Smooth muscle cell (in vitro differentiated cells): ENCODE data around the gene A4GALT. TPM values are rescaled to one million over a fixed set of nuclear protein-coding genes. Genes with fewer than 3 reads are reported as not detected.
"Not testable (repeated sequence)": the region's sequence is repeated elsewhere in the genome, so short reads cannot be mapped to it uniquely, and the experiment has no call there.

Source experiments
- DNase-seq: peaks from one replicate; lab custom pipeline; 2025; ENCODE audit not compliant: unreplicated experiment; lab: John Stamatoyannopoulos, UW
- H2AFZ ChIP-seq: fragments of 200-600 bp; sonication (generic); 2 replicates; pipeline ENCODE4 v1.6.0; 2016; ENCODE audit warnings: antibody characterized with exemption, low read depth, mild to moderate bottlenecking
- H3F3A ChIP-seq: fragments of 200-600 bp; sonication (generic); 2 replicates; pipeline ENCODE4 v1.6.0; 2017; ENCODE audit warnings: antibody characterized with exemption, low read depth
- H3K27ac ChIP-seq: fragments of 200-600 bp; sonication (generic); 2 replicates; pipeline ENCODE4 v1.5.1; 2016; ENCODE audit warnings: low read depth, mild to moderate bottlenecking
- H3K27me3 ChIP-seq: fragments of 200-600 bp; sonication (generic); 2 replicates; pipeline ENCODE4 v1.6.1; 2016; ENCODE audit warnings: low read depth, mild to moderate bottlenecking
- H3K36me3 ChIP-seq: fragments of 200-600 bp; sonication (generic); 2 replicates; pipeline ENCODE4 v1.5.1; 2016; ENCODE audit warnings: low read depth
- H3K4me1 ChIP-seq: fragments of 200-600 bp; sonication (generic); 2 replicates; pipeline ENCODE4 v1.5.1; 2016; ENCODE audit warnings: low read depth
- H3K4me2 ChIP-seq: fragments of 200-600 bp; sonication (generic); 2 replicates; pipeline ENCODE4 v1.6.0; 2016; ENCODE audit warnings: mild to moderate bottlenecking
- H3K4me3 ChIP-seq: fragments of 200-600 bp; sonication (generic); 2 replicates; pipeline ENCODE4 v1.5.1; 2016; ENCODE audit warnings: mild to moderate bottlenecking
- H3K79me2 ChIP-seq: fragments of 200-600 bp; sonication (generic); 2 replicates; pipeline ENCODE4 v1.6.0; 2016; ENCODE audit warnings: low read depth, mild to moderate bottlenecking
- H3K9ac ChIP-seq: fragments of 200-600 bp; sonication (generic); 2 replicates; pipeline ENCODE4 v1.6.0; 2016; ENCODE audit warnings: low read depth
- H3K9me3 ChIP-seq: fragments of 200-600 bp; sonication (generic); replicated peaks from 2 replicates; pipeline ENCODE4 v1.5.1; 2016; ENCODE audit warnings: low read depth
- H4K20me1 ChIP-seq: fragments of 200-600 bp; sonication (generic); 2 replicates; pipeline ENCODE4 v1.6.0; 2016; ENCODE audit warnings: low read depth
- WGBS: methylation state at CpG from one replicate; pipeline ENCODE4 v1.1.7; 2016; ENCODE audit warnings: low lambda C conversion rate; 5-methylcytosine and 5-hydroxymethylcytosine counted together
- polyA plus RNA-seq: library from polyadenylated mRNA; unstranded; fragments of >200 nt; fragmentation: Nextera tagmentation; extraction: Ambion mirVana; gene quantifications from 2 replicates; pipeline ENCODE4 v1.2.1, GENCODE V29; 2016
- total RNA-seq: library from RNA; depleted of rRNA; stranded (reverse); fragments of >200 nt; gene quantifications from 2 replicates; pipeline ENCODE4 v1.2.3, GENCODE V29; 2014
- TF ChIP-seq, protein P1 (sequence below): fragments of 200-600 bp; sonication (generic); IDR thresholded peaks from 2 replicates; pipeline ENCODE4 v1.5.1; 2017; ENCODE audit warnings: borderline replicate concordance, mild to moderate bottlenecking, antibody characterized with exemption; ENCODE audit not compliant: insufficient read depth, poor library complexity, severe bottlenecking

Gene A4GALT
- total and polyA plus RNA-seq, 2 experiments from 2014 or later = 0.99 to 1.6 TPM

DNA sequence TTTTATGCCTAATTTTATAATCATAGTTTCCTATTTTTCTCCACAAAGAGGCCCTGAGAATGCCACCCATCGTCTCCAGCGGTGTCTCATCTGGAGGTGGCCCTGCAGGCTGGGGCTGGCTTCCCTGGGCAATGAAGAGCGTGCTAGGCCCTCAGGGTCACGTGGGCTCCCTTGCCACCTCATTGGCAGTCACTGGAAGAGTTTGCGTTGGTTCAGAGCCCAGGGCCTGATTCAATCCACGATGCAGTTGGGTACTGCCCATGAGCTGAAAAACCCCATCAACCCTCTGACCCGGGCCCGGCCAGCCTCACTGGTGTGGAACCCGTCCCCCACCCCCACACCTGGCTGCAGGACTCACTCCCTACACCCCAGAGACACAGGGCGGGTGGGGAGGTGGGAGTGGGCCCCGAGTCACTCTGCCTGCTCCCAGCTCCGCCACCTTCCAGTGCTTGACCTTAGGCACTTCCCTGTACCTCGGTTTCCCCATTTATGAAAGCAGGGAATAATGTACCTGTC is 43.4 kb upstream of the A4GALT start:
- WGBS = 86% methylated on average over 10 of the region's 13 CpGs
- Histone ChIP-seq H3K79me2 (no peaks in the 10 kb centered on the region), H3K27ac (no peak overlapping the region), H3F3A (no peaks in the 10 kb centered on the region), H3K4me3 (no peak overlapping the region), H3K4me1 (no peaks in the 10 kb centered on the region), H4K20me1 (no peaks in the 10 kb centered on the region), H3K27me3 (no peaks in the 10 kb centered on the region), H3K36me3 (no peaks in the 10 kb centered on the region), H2AFZ (no peak overlapping the region), H3K4me2 (no peak overlapping the region), H3K9ac (no peak overlapping the region), H3K9me3 (no peaks in the 10 kb centered on the region)
- TF ChIP-seq, protein P1, sequence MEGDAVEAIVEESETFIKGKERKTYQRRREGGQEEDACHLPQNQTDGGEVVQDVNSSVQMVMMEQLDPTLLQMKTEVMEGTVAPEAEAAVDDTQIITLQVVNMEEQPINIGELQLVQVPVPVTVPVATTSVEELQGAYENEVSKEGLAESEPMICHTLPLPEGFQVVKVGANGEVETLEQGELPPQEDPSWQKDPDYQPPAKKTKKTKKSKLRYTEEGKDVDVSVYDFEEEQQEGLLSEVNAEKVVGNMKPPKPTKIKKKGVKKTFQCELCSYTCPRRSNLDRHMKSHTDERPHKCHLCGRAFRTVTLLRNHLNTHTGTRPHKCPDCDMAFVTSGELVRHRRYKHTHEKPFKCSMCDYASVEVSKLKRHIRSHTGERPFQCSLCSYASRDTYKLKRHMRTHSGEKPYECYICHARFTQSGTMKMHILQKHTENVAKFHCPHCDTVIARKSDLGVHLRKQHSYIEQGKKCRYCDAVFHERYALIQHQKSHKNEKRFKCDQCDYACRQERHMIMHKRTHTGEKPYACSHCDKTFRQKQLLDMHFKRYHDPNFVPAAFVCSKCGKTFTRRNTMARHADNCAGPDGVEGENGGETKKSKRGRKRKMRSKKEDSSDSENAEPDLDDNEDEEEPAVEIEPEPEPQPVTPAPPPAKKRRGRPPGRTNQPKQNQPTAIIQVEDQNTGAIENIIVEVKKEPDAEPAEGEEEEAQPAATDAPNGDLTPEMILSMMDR = no peak
- DNase-seq = no peak

DNA sequence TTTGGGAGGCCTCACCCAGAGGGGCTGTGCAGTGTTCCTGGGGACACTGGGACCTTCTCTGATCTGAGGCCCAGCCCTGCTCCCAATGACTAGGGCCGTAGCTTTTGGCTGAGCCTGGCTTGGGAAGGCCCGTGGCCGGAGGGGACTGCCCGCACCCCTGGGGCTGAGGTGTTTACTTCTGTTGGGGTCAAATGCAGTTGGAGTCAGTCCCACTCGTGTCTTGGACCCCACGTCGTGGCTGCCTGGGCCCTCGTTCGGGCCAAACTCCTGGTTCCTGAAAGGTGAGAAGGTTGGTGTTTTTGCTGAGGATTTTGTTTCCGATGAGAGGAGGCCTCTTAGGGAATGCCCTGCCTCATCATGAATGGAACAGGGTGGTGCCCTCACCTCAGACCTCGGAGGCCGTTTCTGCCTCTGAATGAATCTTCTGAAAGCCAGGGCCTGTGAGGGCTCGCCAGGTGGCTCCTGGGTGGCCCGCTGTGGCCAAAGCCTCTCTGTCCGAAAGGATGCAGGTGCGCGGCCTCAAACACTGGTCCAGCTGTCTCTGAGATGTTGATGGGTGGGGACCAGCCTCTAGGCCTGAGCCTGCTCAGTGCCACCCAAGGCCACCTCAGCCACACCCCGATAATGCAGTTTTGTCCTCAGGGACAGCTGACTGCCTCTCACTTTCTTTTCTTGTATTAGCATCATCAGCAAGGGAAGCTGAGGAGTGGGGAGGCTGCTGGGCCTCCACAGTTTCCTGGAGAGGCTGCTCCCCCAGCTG is 40.3 kb upstream of the A4GALT start:
- no peak overlapping the region for H3K9ac ChIP-seq
- no peaks in the 10 kb centered on the region for H3F3A ChIP-seq
- no peaks in the 10 kb centered on the region for H3K9me3 ChIP-seq
- H3K4me3 ChIP-seq = no peak overlapping the region
- H2AFZ ChIP-seq = no peak overlapping the region
- WGBS = 90% methylated on average over 18 of the region's 18 CpGs
- H3K27ac ChIP-seq = no peak overlapping the region
- no peaks in the 10 kb centered on the region for H3K27me3 ChIP-seq
- H3K4me1 ChIP-seq = no peaks in the 10 kb centered on the region
- no peaks in the 10 kb centered on the region for H3K36me3 ChIP-seq
- TF ChIP-seq, protein P1 = no peak
- no peak overlapping the region for H3K4me2 ChIP-seq
- DNase-seq = no peak
- no peaks in the 10 kb centered on the region for H3K79me2 ChIP-seq
- no peaks in the 10 kb centered on the region for H4K20me1 ChIP-seq

DNA sequence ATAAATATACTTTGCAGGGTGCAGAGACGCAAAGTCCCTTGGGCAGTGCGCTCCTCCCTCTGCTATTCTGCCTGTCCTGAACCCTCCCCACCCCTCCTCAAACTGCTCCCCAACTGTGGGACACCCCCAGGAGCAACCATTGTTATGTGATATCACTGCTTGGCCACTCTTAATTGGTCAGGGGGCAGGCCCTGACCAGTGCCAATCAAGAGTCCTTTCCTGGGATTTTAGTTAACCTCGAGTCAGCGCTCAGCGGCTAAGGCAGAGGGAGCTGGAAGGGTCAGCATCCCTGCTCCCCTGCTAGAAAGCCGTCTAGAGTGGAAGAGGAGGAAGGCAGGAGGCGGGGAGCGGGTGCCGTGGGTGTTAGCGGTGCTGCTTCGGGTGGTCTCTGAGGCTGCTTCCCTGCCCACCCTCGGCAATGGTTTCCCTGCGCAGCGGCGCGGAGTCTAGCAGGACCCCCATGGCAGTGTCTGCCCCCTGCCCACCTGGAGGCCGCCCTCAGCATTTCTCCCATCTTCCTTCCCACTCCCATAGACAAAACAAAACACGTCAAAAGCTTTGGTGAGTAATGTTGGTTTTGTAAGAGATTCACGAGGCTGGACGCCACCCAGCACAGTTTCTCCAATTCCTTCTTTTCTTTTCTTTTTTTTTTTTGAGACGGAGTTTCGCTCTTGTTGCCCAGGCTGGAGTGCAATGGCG is 38.4 kb upstream of the A4GALT start:
- Histone ChIP-seq H3K4me3 (no peak overlapping the region), H3K9me3 (no peaks in the 10 kb centered on the region), H3K9ac (no peak overlapping the region), H2AFZ (no peak overlapping the region), H3K4me1 (peaks cover 2% of the 10 kb centered on the region), H3K36me3 (no peaks in the 10 kb centered on the region), H3F3A (no peaks in the 10 kb centered on the region), H4K20me1 (no peaks in the 10 kb centered on the region), H3K79me2 (no peaks in the 10 kb centered on the region), H3K4me2 (no peak overlapping the region), H3K27me3 (no peaks in the 10 kb centered on the region), H3K27ac (no peak overlapping the region)
- DNase-seq = no peak
- WGBS = 80% methylated on average over 23 of the region's 23 CpGs
- TF ChIP-seq, protein P1 = no peak

DNA sequence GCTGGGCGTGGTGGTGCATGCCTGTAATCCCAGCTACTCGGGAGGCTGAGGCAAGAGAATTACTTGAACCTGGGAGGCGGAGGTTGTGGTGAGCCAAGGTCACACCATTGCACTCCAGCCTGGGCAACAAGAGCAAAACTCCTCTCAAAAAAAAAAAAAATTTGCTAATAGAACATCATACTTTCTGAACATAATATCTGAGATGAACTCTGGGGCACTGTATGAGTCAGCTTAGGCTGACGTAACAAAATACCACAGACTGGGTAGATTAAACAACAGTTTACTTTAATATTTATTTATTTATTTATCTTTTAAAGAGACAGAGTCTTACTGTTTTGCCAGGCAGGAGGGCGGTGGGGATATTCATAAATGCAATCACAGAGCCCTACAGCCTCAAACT is 34.9 kb upstream of the A4GALT start:
- not testable (repeated sequence) for H3K4me1 ChIP-seq, H3K79me2 ChIP-seq, H3K9ac ChIP-seq, H4K20me1 ChIP-seq, DNase-seq, H3K27me3 ChIP-seq, H3K4me3 ChIP-seq, H3K36me3 ChIP-seq, H2AFZ ChIP-seq, H3K27ac ChIP-seq, H3K4me2 ChIP-seq, H3F3A ChIP-seq, H3K9me3 ChIP-seq
- WGBS = 64% methylated on average over 5 of the region's 5 CpGs

DNA sequence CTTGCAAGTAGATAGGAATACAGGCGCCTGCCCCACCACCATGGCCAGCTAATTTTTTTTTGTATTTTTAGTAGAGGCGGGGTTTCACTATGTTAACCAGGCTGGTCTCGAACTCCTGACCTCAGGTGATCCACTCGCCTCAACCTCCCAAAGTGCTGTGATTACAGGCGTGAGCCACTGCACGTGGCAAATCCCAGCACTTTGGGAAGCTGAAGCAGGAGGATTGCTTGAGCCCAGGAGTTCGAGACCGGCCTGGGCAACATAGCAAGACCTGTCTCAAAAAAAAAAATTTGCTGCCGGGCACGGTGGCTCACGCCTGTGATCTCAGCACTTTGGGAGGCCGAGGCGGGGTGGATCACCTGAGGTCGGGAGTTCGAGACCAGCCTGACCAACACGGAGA is 34.5 kb upstream of the A4GALT start:
- not testable (repeated sequence) for H4K20me1 ChIP-seq, H3K27me3 ChIP-seq, H3K9ac ChIP-seq, H3K4me1 ChIP-seq, H3K9me3 ChIP-seq, DNase-seq, H3K4me3 ChIP-seq, H3K79me2 ChIP-seq, H3F3A ChIP-seq, H3K4me2 ChIP-seq, H3K36me3 ChIP-seq, H3K27ac ChIP-seq, H2AFZ ChIP-seq
- WGBS = 93% methylated on average over 15 of the region's 16 CpGs
